ENCODE measurements around the gene PLXNB2.
"Not testable (repeated sequence)": the region's sequence is repeated elsewhere in the genome, so short reads cannot be mapped to it uniquely, and the experiment has no call there.

PLXNB2 gene

GRCh38 chr22:50306753-50307749 lies at the start of gene PLXNB2:
PLXNB2 (minus strand) TSS chr22:50307646; CDS start chr22:50290584, 17,062 bp downstream.
- FAIRE-seq: no peak

DNA sequence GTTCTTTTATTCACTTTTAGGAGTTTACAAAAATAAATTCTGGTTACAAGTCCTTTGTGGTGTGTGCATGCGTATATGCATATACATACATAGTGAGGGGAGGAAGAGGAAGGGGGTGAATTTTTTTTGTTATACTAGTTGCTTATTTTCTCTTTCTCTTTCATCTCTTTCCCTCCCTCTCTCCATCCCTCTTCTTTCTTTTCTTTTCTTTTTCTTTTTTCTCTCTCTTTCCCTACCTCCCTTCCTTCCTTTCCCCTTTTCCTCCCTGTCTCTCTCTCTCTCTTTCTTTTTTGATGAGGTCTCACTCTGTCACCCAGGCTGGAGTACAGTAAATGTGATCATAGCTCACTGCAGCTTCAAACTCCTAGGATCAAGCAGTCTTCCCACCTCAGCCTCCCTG lies 49.8 kb upstream of the PLXNB2 start:
- FAIRE-seq: no peak

DNA sequence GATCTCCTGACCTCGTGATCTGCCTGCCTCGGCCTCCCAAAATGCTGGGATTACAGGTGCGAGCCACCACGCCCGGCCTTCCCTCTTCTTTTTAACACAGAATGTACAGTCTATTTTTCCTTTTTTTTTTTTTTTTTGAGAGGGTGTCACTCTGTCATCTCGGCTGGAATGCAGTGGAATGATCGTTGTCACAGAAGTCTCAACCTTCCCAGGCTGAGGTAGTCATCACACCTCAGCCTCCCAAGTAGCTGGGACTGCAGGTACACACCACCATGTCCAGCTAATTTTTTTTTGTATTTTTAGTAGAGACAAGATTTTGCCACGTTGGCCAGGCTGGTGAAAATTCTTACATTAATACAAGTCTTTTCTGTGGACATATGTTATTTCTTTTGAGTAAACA lies 48.7 kb upstream of the PLXNB2 start:
- no peak for FAIRE-seq

DNA sequence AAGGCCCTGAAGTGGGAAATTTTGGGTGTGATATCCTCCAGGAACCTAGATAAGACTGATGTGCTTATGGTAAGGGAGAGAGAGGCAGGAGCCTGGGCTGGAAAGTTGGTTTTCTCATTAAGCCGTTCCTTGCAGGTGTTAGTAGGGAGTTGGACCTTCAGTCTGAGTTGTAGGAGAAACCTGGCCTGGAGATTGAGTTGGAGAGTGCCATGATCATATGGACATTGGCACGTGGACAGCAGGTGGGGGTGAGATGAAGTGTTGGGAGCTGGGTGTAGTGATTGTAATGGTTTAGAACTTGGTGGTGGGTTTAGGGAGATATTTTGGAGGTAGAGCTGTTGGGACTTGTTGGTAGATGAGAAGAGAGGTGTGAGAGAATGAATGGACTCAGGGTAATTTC lies 40.6 kb upstream of the PLXNB2 start:
- FAIRE-seq: no peak

DNA sequence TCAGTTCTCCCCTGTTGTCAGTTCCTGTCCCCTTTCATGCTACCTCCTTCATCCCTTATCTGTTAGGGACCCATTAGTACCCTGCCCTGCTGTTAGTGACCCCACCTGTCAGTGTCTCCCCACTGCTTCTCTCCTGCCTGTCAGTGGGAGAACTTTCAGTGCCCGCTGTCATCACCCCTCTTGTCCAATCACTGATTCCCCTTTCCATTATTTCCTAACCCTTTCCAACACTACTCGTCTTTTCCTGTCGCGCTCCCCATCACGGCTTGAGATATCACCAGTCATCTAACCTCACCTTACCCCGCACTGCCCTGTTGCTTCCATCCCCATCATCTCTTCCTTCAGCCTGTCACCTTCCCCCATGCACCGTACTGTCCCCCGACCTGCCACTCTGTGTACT lies 39.7 kb upstream of the PLXNB2 start:
- FAIRE-seq: no peak

DNA sequence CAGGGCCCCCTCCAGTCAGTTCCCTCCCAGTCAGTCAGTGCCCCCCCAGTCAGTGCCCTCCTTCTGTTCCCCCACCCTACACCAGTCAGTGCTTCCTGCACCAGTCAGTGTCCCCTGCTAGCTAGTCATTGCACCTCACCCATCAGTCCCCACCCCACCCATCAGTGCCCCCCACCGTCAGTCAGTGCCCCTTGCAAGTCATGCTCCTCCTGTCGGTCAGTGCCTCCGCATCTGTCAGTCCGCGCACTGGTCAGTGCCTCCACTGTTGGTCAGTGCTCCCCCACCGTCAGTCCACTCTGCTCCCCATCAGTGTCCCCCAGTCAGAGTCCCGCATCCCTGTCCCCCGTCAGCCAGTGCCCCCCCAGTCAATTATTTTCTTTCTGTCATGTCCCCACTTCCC lies 39.0 kb upstream of the PLXNB2 start:
- no peak for FAIRE-seq

- FAIRE-seq: no peak
These were observed 36.1 kb upstream of the PLXNB2 start for GRCh38 chr22:50343541-50343935.

- FAIRE-seq: no peak
These were observed 35.5 kb upstream of the PLXNB2 start, which contains the start of gene PPP6R2 for GRCh38 chr22:50342651-50343540. PPP6R2 (plus strand) TSS chr22:50343327; CDS start chr22:50393909, 50,582 bp downstream.

- FAIRE-seq: peak; percentile 86
These were observed 34.7 kb upstream of the PLXNB2 start for GRCh38 chr22:50341977-50342650.

- no peak for FAIRE-seq
These were observed 32.8 kb upstream of the PLXNB2 start for GRCh38 chr22:50339945-50340879.

DNA sequence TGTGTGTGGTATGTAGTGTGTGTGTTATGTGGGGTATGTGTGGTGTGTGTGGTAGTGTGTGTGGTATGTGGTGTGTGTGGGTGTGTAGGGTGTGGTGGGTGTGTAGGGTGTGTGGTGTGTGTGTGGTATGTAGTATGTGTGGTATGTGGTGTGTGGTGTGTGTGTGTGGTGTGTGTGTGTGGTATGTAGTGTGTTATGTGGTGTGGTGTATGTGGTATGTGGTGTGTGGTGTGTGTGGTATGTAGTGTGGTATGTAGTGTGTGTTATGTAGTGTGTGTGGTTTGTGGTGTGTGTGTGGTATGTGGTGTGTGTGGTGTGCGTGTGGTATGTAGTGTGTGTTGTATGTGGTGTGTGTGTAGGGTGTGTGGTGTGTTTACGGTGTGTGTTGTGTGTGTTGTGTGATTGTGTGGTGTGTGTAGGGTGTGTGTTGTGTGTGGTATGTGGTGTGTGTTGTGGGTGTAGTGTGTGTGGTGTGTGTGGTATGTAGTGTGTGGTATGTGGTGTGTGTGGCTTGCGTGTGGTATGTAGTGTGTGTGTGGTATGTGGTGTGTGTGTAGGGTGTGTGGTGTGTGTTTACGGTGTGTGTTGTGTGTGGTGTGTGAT lies 31.5 kb upstream of the PLXNB2 start:
- no peak for FAIRE-seq

GRCh38 chr22:50338042-50338573 lies 30.7 kb upstream of the PLXNB2 start:
- FAIRE-seq: no peak

- no peak for FAIRE-seq
These were observed 30.0 kb upstream of the PLXNB2 start for GRCh38 chr22:50337262-50338041.

- not testable (repeated sequence) for FAIRE-seq
These were observed 27.0 kb upstream of the PLXNB2 start for GRCh38 chr22:50334433-50334832.

DNA sequence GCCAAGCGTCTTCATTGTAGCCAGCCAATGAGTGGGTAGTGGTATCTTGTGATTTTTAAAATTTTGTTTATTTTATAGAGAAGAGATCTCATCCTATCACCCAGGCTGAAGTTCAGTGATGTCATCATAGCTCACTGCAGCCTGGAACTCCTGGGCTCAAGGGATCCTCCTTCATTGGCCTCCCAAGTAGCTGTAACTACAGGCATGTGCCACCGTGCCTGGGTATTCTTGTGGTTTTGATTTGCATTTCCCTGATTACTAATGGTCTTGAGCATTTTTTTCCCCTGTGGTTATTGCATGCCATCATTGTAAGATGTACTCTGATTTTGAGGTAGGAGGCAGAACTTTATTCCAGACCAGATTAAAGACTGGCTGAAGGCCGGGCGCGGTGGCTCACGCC lies 21.8 kb upstream of the PLXNB2 start:
- no peak for FAIRE-seq

- no peak for FAIRE-seq
These were observed 20.2 kb upstream of the PLXNB2 start for GRCh38 chr22:50327711-50328019.

DNA sequence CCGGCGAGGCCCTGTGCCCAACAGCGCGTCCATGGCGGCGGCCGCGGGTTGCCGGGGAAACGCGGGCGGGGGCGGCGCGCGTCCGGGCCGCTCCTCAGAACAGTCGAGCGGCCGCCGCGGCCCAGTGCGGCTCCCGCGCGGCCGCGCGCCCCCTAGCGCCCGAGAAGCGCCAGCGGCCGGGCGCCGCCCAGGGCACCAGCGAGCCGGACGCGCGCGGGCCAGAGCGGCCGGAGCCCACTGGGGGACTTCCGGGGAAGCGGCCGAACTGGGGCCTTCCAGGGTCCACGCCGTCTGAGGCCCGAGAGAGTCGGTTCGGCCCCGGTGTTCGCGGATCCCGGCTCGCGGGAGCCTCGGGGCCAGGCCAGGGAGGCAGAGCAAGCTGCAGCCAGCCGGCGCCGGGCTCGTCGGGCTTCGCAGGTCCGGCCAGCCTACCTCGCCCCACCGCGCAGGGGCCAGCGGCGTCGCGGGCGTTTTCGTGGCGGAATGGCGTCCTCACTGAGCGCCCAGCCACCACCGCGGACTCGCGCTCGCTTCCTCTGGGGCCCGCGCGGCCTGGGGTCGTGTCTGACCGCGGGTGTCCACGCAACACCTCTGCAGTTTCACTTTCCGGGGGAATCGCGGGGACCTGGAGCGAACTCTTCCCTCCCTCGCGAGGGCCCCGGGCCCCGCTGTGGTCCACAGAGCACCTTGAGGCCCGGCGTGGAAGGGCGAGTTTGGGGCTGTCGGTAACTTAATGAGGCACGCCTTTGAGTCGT lies 19.7 kb upstream of the PLXNB2 start, which contains the start of gene DENND6B:
Gene DENND6B, minus strand, starts transcription at position 57 of the 755 bp plus-strand sequence. Its CDS starts 24 bp downstream, at position 33.
- FAIRE-seq: no peak

DNA sequence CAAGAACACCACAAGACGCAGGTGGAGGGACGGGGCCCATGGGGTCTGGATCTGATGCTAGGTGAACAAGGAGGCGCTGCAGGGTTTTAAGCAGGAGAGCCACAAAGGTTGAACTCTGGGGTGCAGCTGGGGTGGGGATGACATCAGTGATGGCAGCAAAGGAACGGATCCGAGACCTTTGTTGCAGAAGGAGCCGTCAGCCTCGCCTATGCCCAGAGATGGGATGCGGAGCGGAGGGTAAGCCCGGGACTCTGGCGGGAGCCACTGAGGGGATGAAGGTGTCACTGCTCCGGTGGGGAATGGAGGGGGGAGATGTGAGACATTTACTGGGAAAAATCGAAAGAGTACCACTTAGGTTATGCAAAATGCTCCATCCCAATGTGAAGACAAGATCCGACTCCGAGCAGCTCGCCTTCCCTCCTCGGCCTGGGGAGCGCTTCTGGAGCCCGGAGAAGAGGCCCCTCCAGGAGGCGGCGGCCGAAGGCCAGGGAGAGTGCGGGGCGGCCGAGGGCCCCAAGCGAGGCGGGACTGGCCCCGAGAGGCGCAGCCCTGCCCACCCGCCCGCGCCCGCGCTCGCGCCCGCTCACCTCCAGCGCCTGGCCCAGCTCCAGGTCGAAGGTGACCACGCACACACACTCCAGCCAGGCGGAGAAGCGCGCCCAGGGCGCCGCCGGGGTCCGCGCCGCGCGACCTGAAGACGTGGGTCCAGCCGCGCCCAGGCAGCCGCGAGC lies 18.9 kb upstream of the PLXNB2 start:
- no peak for FAIRE-seq
